ENCODE results near the gene VSIG10L2.

DNA sequence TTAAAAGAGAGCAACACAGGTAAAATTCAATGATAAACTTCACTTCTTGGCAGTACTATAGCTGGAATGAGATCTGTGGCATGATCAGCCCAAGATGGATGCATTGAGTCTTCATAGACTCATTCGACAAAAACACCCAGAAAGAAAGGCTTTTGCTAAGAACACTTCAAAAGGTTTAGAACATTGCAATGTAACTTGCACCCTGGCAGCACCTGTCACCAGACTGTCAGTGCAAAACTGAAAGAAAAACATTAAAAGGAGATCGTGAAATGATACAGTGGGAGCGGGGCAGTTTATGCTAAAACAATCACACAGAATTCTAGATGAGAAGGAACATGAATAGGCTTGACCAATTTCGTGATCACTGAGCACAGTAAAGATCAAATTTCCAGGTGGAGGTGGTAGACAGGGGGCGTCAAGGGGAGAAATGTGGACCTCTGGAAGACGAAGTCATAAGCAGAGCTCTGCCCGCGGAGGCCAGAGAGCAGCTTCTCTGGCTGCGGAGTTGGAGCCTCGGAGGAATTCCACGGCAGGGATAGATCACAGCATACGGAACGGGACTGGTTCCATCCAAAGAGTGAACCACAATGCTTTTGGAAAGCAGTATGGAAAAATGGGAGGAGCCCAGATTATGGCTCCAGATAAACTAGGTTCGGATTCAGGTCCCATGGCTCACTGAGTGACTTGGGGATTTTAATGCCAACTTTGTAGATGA lies 11.9 kb downstream of the VSIG10L2 start:
- TF ChIP-seq, protein P1, sequence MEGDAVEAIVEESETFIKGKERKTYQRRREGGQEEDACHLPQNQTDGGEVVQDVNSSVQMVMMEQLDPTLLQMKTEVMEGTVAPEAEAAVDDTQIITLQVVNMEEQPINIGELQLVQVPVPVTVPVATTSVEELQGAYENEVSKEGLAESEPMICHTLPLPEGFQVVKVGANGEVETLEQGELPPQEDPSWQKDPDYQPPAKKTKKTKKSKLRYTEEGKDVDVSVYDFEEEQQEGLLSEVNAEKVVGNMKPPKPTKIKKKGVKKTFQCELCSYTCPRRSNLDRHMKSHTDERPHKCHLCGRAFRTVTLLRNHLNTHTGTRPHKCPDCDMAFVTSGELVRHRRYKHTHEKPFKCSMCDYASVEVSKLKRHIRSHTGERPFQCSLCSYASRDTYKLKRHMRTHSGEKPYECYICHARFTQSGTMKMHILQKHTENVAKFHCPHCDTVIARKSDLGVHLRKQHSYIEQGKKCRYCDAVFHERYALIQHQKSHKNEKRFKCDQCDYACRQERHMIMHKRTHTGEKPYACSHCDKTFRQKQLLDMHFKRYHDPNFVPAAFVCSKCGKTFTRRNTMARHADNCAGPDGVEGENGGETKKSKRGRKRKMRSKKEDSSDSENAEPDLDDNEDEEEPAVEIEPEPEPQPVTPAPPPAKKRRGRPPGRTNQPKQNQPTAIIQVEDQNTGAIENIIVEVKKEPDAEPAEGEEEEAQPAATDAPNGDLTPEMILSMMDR (IDR thresholded peaks at IDR 0.05) = no peak
- no peak for TF ChIP-seq POLR2A (IDR thresholded peaks at IDR 0.05)

Data from esophagus squamous epithelium (tissue), 4 donors.